ENCODE data around the gene NFATC1. TPM values are rescaled to one million over a fixed set of nuclear protein-coding genes. Genes with fewer than 3 reads are reported as not detected.
"Not testable (repeated sequence)": the region's sequence is repeated elsewhere in the genome, so short reads cannot be mapped to it uniquely, and the experiment has no call there.

The NFATC1 gene
- total RNA-seq, 1 donor from 2014 or later = 1.1 TPM

DNA sequence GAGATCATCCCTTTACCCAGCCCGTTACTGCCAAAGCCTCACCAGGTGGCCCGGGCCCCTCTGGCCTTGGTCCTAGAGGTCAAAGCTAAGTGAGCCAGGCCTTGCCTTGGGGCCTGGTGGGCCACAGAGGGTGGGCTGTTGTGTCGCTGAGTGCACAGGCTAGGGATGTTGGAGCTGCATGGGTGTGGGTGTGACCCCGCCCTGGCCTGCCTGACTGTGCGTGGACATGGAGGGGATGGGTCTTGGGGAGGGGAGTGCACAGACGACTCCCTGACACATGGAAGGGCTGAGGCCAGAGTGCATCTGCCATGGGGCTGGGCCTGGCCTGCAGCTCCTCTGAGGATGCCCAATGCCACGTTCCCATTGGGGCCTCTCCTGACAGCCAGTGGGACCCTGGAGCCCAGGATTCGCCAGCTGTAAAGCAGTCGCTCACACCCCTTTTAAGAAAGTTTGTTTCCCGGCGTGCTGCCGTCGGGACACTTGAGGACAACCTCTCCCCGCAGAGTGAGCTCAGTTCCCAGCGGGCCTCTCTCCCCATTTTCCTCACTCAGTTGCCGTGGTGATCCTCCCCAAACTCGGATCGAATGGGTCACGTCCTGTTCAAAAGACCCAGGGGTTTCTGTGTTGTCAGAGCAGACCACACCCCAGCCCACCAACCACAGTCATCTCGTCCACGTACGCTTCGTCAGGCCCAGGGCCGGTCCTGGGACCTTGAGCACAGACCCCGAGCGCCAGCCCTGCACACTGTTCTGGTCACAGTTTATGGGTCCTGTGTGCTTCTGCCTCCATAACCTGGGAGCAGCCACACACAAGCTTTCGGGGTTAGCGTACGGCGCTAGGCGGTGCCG lies 93.5 kb downstream of the NFATC1 start:
- no peak for DNase-seq (ENCODE audit: low read depth)

DNA sequence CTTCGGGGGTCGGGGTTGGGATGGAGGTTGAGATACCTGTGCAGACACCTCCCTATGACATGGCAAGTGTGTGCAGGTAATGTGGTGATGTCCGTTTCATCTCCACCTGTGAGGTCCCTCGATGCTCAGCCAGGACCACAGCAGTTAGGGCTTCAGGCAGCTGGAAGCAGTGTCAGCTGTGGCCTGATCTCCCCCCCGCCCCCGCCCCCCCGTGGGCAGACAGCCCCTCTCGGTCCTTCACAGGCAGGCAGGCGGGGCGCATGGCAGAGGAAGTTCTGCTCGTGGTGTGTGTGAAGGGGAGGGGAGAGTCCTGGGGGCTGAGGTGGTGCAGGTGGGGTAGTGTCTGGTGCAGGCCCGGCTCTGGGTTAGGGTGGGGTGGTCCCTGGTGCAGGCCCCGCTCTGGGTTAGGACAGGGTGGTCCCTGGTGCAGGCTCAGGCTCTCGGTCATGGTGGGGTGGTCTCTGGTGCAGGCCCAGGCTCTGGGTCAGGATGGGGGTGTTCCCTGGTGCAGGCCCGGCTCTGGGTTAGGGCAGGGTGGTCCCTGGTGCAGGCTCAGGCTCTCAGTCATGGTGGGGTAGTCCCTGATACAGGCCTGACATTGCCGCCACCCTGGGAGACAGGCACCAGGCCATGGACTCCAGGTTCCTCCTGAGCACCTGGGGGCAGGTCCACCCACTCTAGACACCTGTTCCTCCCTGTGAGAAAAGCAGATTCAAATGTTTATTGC lies 94.3 kb downstream of the NFATC1 start:
- no peak for DNase-seq (ENCODE audit: low read depth)

DNA sequence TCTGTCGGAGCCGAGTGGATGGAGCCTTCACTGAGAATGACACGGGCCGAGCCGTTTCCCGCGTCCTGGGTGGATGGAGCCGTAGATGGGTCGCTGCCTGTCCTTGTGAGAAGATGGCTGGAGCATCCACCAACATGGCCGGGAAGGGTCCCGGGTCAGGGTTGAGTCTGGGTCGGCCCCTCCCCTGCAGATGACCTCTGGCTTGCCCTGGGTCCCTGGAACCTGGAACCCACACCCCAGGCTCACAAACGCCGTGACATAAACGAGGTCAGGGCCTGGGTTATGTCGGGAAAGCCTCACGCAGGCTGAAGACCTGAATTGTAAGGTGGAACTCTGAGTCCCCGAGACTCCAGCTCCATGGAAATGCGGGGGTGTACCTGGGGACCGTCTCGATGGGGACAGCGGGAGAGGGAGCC lies 94.9 kb downstream of the NFATC1 start:
- no peak for DNase-seq (ENCODE audit: low read depth)

DNA sequence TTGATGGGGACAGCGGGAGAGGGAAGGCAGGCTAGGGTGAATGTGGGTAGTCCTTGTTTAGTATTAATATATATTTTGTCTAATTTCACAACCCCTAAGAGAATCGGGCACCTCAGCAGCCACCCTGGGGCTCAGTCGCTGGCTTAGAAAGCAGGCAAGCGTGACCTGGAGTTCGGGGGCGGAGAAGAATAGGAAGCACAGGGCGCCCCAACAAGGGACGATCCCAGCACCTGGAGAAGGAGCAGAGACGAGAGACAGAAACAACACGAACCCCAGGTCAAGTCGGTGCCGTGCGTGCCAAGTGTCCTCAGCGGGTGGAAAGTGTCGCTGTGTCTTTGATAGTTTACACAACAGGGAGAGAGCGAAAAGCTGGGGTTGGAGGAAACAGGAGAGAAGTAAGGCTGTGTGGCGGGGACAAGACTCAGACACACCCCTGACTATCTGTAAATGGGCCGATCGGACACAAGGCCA lies 95.4 kb downstream of the NFATC1 start:
- no peak for DNase-seq (ENCODE audit: low read depth)

DNA sequence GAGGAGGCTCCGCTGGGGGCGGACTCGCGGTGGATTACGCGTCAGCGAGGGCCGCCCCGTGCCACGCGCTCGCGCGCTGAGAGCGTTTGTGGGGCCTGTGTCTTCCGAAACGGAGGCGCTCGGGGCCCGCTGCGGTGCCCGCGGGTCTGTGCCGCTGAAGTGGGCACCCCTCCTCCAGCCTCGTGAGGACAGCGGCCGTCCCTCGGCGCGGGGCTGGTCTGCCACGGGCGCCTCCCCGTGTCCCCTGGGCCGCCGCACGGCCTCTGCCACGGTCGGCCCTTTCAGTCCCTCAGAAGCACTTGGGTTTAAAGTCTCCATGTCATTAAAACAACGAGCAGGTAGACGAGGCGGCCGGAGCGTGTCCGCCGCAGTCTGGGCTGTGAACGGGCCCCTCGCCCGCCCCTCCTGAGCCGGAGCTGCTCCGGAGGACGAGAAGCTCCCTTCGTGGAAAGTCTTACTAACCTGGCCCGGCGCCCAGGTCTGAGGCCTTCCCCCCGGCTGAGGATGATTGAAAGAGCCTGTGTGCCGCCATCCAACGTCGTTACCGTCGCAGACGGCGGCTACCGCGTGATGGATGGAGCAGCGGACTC lies 97.6 kb downstream of the NFATC1 start:
- DNase-seq (ENCODE audit: low read depth) = no peak

DNA sequence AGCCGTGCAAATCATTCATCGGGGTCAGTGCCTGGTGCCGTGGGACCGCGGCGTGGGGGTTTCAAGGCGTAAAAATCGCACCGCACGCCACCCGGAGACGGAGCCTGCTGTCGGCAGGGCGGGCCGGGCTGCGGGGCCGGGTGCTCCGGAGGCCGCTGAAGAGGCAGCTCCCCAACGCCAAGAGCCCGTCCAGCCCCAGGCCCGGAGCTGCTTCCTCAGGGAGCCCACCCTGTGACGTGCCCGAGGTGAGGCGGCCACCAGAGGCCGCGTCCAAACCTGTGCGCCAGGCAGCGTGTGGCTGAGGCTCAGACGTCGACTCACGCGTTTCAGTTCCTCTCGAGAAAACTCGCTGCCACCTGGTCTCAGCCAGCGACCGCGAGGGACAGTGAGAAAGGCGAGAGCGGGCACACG lies 98.1 kb downstream of the NFATC1 start:
- DNase-seq (ENCODE audit: low read depth) = no peak

DNA sequence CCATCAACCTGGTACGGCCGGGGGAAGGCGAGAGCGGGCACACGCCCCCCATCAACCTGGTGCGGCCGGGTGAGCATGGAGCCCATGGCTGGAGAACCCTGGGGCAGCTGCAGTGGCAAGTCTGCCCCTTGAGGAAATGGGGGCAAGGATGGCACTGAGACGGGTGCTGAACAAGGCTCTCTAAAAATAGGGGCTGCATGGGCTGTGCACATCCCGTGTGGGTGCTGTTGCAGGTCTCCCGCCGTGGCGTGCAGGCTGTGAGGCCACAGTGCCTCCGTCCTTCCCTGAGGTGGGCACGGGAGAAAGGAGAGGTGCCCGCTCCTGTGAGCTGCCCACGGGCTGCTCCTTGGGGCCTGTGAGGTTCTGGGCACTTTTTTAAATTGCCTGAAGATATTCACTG lies 99.2 kb downstream of the NFATC1 start:
- DNase-seq (ENCODE audit: low read depth) = no peak

DNA sequence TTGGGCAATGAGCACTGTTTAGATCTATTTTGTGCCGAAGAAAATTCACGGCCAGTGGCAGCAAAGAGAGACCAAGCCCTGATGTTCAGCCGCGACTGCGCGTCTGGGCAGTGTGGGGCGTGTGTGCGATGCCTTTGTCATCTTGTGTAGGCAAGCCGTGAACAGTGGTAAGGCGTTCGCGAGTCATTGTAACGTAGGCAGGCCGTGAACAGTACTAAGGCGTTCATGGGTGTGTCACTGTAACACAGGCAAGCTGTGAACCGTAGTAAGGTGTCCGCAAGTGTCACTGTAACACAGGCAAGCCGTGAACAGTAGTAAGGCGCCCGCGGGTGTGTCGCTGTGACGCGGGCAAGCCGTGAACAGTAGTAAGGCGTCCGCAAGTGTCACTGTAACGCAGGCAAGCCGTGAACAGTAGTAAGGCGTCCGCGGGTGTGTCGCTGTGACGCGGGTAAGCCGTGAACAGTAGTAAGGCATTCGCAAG lies 99.9 kb downstream of the NFATC1 start:
- DNase-seq (ENCODE audit: low read depth) = no peak

DNA sequence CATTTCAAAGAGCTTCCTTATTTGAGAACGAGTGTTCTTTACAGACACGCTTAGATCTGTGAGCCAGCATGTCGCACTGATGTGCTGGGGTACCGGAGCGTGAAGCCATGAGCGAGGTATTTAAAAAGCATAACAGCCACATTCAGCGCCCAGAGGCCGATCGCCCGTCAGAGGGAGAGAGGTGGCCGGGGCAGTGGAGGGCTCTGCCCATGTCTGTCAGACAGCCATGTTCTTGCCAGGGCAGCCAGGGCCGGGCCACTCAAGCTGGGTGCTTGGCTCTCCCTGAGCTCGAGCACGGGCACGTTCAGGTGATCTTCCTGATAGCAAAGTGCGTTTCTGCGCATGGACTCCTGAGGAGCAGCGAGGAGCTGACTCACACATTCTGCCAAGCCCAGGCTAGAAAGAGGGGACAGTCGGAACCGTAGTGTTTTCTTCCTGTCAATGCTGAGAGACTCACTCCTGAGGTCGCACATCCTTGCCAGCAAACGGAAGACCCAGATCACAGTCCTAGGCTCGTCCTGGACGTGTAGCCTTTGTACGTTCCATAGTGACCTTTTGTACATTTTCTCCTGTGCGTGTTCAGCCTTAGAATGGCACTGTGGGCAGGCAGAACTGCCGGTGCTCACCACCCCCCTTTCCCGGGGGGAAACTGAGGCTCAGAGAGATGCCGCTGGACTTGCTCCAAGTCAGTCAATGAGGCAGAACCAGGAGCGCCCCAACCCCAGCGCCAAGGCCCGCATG lies 100.7 kb downstream of the NFATC1 start:
- DNase-seq (ENCODE audit: low read depth) = no peak

DNA sequence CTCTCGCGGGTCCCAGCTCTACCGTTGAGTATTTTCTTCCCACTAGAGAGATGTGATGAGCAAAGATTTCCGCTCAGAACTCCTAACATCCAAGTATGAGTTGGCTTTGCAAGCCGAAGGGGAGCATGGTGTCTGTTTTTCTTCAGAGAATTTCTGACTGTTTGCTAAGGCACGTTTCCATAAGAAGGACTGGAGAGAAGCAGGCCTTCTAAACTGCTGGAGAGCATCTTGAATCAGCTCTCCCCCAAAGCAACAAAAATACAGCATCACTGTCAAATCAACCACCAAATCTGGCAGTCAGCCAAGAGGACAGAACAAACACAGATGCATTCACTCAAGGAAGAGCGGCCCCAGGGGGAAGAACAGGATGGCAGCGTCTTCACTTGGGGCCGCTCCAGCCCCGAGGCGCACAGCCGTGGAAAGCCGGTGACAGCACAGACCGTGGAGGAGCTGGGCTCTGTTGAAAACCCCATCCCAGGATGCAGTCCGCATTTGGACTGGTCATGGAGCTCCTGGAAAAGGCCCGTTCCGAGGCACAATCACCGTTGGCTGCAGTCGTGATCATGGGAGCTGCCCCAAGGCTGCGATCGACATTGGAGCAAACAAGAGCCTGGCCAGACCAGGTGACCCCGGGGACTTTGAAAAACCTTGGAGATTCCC lies 101.4 kb downstream of the NFATC1 start:
- DNase-seq (ENCODE audit: low read depth) = no peak

DNA sequence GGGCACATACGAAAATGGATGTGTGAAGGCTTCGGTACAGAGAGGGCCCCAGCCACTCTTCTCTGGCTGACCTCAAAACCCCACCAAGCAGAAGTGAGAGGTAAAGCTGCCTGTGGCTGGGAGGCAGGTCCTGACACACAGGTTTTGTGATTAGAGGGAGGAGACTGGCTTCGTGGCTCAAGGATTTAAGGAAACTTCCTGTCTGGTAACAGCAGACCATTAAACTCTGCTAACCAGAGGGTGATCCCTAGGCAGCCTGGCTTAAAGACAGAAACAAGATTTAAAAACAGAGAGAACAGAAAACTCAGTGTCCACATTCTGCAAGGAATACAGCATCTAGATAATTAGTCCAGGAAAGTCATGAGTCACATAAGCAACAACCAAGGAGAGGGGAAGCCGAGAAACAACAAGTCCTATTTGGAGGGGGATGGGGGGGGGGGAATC lies 101.9 kb downstream of the NFATC1 start:
- DNase-seq (ENCODE audit: low read depth) = no peak

DNA sequence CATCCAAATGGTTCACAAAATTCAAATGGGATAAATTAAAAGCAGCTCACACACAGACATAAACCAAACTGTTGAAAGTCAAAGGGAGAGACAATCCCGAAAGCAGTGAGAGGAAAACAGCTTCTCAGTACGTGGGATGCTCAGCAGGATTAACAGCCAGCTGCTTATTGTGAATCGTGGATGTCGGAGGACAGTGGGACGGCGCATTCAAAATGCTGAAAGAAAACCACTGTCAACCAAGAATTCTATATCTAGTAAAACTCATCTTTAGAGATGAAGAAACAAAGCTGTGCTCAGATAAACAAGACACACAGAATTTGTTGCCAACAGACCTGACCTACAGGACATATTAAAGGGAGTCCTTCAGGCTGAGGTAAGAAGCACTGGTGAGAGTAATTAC lies 102.9 kb downstream of the NFATC1 start:
- no peak for DNase-seq (ENCODE audit: low read depth)

DNA sequence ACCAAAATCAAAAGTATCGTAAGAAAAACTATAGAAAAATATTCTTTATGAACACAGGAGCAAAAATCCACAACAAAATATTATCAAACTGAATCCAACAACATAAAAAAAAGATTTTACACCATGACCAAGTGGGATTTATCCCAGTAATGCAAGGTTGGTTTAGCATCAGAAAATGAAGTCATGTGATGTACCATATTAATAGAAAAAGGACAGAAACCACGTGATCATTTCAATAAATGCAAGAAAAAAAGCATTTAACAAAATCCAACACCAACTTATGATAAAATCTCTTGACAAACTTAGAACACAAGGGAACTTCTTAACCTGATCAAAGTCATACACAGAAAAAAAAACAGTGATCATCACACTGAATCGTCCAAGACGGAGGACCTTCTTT lies 105.3 kb downstream of the NFATC1 start:
- no peak for DNase-seq (ENCODE audit: low read depth)

DNA sequence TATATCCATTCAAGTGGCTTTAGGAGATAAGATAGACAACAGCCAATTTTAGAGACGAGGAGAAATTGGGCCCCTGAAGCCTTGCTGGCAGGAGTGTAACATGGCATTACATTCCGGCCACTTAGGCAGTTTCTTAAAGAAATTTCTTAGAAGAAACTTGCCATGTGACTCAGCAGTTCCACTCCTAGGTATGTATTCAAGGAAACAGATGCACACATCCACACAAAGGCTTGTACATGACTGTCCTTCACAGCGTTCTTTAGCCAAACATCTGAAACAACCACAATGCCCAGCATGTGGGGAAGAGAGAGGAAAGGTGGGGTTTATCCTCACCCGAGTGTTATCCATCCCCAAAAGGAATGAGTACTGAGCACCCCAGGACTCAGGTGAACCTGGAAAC lies 107.1 kb downstream of the NFATC1 start:
- DNase-seq (ENCODE audit: low read depth) = no peak

DNA sequence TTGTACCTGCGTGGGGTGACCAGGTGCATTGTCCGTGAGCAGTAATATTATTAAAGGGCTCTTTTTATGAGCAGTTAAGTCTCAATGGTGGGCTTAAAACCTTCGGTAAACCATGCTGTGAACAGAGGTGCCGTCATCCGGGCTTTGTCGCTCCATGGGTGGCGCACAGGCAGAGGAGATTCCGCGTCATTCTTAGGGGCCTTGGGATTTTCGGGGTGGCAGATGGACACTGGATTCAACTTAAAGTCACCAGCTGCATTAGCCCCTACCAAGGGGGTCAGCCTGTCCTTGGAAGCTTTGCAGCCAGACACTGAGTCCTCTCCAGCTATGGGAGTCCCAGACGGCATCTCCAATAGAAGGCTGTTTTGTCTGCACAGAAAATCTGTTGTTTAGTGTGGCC lies 107.7 kb downstream of the NFATC1 start:
- no peak for DNase-seq (ENCODE audit: low read depth)

DNA sequence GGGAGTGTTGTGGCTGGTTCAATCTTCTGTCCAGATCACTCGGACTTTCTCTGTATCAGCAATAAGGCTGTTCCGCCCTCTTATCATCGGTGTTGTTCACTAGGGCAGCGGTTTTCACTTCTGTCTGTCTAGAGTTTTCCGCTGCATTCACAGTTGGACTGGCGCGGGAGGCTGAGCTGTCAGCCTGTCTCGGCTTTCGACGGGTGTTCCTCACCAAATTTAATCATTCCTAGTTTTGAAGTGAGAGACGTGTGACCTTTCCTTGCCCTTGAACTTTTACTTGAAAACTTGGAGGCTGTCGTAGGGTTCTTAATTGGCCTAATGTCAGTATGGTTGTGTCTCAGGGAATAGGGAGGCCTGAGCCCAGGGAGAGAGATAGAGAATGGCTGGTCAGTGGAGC lies 108.3 kb downstream of the NFATC1 start:
- no peak for DNase-seq (ENCODE audit: low read depth)

DNA sequence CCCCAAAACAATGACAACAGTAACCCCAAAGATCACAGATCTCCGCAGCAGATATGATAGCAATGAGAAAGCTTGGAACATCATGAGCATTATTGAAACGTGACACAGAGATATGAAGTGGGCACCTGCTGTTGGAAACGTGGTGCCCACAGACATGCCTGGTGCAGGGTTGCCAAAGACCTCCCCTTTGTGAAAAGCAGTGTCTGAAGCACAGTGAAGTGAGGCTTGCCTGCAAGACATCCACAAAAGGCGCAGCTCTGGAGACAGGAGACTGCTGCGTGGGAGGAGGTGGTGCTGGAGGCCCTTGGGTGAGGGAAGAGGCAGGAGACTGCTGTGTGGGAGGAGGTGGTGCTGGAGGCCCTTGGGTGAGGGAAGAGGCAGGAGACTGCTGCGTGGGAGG lies 108.8 kb downstream of the NFATC1 start:
- DNase-seq (ENCODE audit: low read depth) = not testable (repeated sequence)

DNA sequence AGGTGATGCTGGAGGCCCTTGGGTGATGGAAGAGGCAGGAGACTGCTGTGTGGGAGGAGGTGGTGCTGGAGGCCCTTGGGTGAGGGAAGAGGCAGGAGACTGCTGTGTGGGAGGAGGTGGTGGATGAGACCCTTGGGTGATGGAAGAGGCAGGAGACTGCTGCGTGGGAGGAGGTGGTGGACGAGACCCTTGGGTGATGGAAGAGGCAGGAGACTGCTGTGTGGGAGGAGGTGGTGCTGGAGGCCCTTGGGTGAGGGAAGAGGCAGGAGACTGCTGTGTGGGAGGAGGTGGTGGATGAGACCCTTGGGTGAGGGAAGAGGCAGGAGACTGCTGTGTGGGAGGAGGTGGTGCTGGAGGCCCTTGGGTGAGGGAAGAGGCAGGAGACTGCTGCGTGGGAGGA lies 109.7 kb downstream of the NFATC1 start:
- not testable (repeated sequence) for DNase-seq (ENCODE audit: low read depth)

DNA sequence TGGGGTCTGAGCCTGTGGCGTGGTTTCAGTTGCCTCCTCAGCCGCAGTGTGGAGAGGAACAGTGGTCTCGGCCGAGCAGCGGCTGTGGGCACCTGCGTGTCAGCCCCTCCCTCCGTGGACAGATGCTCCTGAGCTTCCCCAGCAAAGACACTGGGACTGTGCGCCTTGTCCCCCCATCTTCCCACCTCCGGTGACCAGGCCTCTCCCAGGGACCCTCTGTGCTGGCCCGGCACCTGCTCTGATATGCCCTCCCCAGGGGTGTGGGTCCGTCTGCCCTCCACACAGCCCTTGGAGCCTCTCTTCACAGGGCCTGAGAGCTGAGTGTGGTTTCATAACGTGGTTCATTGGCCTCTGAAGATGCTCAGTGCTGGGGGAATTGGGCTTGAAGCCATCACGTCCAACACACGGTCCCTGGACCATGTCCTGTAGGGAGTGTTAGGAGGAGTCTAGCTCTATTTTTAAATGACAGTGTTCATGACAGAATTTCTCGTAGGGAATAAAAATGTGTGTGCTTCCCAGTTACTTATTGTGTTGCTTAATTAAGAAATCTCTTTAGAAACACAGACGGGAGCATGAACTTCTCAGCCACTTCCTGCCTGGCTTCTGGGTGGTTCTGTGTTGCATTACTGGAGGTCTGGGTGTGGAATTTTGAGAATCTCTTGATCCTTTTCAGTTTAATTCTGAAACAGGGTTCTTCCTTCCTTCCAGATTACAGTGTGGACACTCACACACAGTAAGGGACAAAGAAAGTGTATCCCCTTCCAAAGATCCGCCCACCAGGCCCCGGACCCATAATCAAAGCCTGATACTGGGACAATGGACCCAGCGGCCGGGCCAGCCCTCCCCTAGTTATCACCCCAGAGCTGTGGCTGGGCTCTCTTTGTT lies 110.7 kb downstream of the NFATC1 start:
- peak; percentile 15 for DNase-seq (ENCODE audit: low read depth)

DNA sequence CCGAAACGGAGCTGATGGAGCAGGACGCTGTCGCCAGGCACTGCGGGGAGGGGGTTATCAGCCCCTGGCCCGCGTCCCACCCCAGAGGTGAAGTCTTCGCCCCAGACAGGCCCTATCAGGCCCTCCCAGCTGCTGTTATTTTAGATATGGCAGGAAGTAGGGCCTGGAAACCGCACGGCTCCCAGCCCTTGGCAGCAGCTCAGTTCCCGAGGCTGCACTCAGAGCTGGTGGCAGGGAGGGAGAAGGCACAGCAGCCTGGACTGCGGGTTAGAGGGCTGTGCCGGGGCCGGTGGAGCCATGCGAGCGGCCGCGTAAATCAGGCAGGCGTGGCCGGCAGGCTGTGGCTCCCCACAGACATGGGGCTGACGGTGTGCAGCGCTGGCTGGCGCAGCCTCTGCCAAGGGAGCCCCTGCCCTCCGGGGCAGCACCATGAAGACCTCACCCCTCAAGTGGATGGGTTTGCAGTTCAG lies 111.4 kb downstream of the NFATC1 start:
- no peak for DNase-seq (ENCODE audit: low read depth)

Data from renal cortical epithelial cell (primary cell).